Parathyroid adenoma (tissue), 2 donors: Measurements from ENCODE around the gene KRT77.

ENCODE experiments used
- H2AFZ ChIP-seq: fragments of 300-600 bp; sonication (generic); one replicate; pipeline ENCODE4 v1.7.0; 2017; ENCODE audit warnings: antibody characterized with exemption, mild to moderate bottlenecking
- H3K27ac ChIP-seq: fragments of 300-600 bp; sonication (generic); one replicate; pipeline ENCODE4 v1.7.0; 2017
- H3K27me3 ChIP-seq: fragments of 300-600 bp; sonication (generic); one replicate; pipeline ENCODE4 v1.7.0; 2017; ENCODE audit warnings: low read length; ENCODE audit not compliant: control insufficient read depth, insufficient read depth
- H3K36me3 ChIP-seq: fragments of 300-600 bp; sonication (generic); one replicate; pipeline ENCODE4 v1.7.0; 2017; ENCODE audit warnings: low read length; ENCODE audit not compliant: control insufficient read depth, insufficient read depth
- H3K4me1 ChIP-seq: fragments of 300-600 bp; sonication (generic); one replicate; pipeline ENCODE4 v1.7.0; 2017; ENCODE audit warnings: control low read depth
- H3K4me2 ChIP-seq: fragments of 300-600 bp; sonication (generic); one replicate; pipeline ENCODE4 v1.7.0; 2017; ENCODE audit warnings: low read length
- H3K4me3 ChIP-seq: fragments of 300-600 bp; sonication (generic); one replicate; pipeline ENCODE4 v1.7.0; 2017; ENCODE audit warnings: low read depth, low read length
- H3K79me2 ChIP-seq: fragments of 300-600 bp; sonication (generic); one replicate; pipeline ENCODE4 v1.7.0; 2017; ENCODE audit warnings: control low read depth
- H3K9ac ChIP-seq: fragments of 300-600 bp; sonication (generic); one replicate; pipeline ENCODE4 v1.7.0; 2017; ENCODE audit warnings: mild to moderate bottlenecking
- H3K9me3 ChIP-seq: fragments of 300-600 bp; sonication (generic); one replicate; pipeline ENCODE4 v1.7.0; 2017; ENCODE audit warnings: low read length; ENCODE audit not compliant: control insufficient read depth
- CTCF ChIP-seq: fragments of 300-600 bp; sonication (generic); IDR thresholded peaks from one replicate; pipeline ENCODE4 v1.7.0; 2017; ENCODE audit warnings: antibody characterized with exemption, mild to moderate bottlenecking
- donor health status: primary hyperparathyroidism.

The KRT77 gene

GRCh38 chr12:52662093-52662917 lies 41.0 kb downstream of the KRT77 start:
- H3K4me2 ChIP-seq, result no peak overlapping the region
- H3K79me2 ChIP-seq, result no peaks in the 10 kb centered on the region
- no peak overlapping the region for H3K27ac ChIP-seq
- no peaks in the 10 kb centered on the region for H3K9me3 ChIP-seq
- no peak overlapping the region for H2AFZ ChIP-seq
- no peaks in the 10 kb centered on the region for H3K4me1 ChIP-seq
- H3K36me3 ChIP-seq, result no peaks in the 10 kb centered on the region
- no peaks in the 10 kb centered on the region for H3K27me3 ChIP-seq
- H3K4me3 ChIP-seq, result no peak overlapping the region
- H3K9ac ChIP-seq, result no peak overlapping the region
- no peak for TF ChIP-seq CTCF

GRCh38 chr12:52661668-52662067 lies 41.7 kb downstream of the KRT77 start:
- Histone ChIP-seq H3K79me2 (no peaks in the 10 kb centered on the region), H2AFZ (no peak overlapping the region), H3K9ac (no peak overlapping the region), H3K4me1 (no peaks in the 10 kb centered on the region), H3K36me3 (no peaks in the 10 kb centered on the region), H3K4me3 (no peak overlapping the region), H3K4me2 (no peak overlapping the region), H3K27ac (no peak overlapping the region), H3K27me3 (no peaks in the 10 kb centered on the region), H3K9me3 (no peaks in the 10 kb centered on the region)
- no peak for TF ChIP-seq CTCF

- Histone ChIP-seq H3K4me3 (no peak overlapping the region), H2AFZ (no peak overlapping the region), H3K36me3 (no peaks in the 10 kb centered on the region), H3K9me3 (no peaks in the 10 kb centered on the region), H3K4me2 (no peak overlapping the region), H3K27me3 (no peaks in the 10 kb centered on the region), H3K79me2 (no peaks in the 10 kb centered on the region), H3K27ac (no peak overlapping the region), H3K9ac (no peak overlapping the region), H3K4me1 (no peaks in the 10 kb centered on the region)
- no peak for TF ChIP-seq CTCF
Observed at GRCh38 chr12:52660934-52661499, 42.3 kb downstream of the KRT77 start.

- no peaks in the 10 kb centered on the region for H3K79me2 ChIP-seq
- no peak overlapping the region for H3K27ac ChIP-seq
- no peak overlapping the region for H3K4me2 ChIP-seq
- H3K9me3 ChIP-seq, result no peaks in the 10 kb centered on the region
- TF ChIP-seq CTCF, result no peak
- no peaks in the 10 kb centered on the region for H3K4me1 ChIP-seq
- H2AFZ ChIP-seq, result no peak overlapping the region
- no peaks in the 10 kb centered on the region for H3K27me3 ChIP-seq
- no peaks in the 10 kb centered on the region for H3K36me3 ChIP-seq
- no peak overlapping the region for H3K4me3 ChIP-seq
- H3K9ac ChIP-seq, result no peak overlapping the region
Observed at GRCh38 chr12:52659951-52660350, 43.4 kb downstream of the KRT77 start.
